ENCODE data around the gene TM7SF3.
"Not testable (repeated sequence)": the region's sequence is repeated elsewhere in the genome, so short reads cannot be mapped to it uniquely, and the experiment has no call there.

The TM7SF3 gene, protein sequence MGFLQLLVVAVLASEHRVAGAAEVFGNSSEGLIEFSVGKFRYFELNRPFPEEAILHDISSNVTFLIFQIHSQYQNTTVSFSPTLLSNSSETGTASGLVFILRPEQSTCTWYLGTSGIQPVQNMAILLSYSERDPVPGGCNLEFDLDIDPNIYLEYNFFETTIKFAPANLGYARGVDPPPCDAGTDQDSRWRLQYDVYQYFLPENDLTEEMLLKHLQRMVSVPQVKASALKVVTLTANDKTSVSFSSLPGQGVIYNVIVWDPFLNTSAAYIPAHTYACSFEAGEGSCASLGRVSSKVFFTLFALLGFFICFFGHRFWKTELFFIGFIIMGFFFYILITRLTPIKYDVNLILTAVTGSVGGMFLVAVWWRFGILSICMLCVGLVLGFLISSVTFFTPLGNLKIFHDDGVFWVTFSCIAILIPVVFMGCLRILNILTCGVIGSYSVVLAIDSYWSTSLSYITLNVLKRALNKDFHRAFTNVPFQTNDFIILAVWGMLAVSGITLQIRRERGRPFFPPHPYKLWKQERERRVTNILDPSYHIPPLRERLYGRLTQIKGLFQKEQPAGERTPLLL

DNA sequence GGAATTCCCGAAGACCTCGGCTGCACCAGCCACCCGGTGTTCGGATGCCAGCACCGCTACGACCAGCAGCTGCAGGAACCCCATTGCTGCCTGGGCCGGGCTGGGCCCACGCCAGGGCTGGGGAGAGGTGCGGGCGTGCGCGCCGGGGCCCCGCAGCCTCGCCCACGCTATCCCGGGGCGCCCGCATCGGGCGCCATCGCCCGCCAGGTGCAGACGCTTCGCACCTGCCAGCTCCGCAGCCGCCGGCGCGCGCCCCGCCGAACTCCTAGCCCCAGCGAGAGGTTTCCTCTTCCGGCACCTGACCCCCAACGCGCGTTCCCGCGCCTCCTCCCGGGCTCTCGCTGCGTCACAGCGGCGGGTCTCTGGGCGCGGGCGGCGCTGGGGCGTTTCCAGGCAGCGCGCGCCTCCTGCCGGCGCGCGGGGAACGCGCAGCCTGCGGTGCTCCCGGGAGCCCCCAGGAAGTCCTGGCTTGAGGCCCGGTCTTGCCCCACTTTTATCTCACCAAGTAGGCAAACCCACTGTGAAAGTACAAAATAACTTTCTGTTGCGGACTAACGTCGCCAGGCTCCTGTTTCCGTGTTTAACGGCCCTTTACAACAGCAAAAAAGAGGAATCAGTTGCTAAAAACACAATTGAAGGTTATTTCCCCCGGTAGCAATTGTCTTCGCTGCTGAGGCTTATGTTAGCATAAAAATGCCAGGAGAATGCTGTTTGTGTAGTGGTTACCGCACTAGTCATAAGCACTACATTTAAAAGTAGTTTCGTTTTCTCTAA lies at the start of gene TM7SF3:
Gene TM7SF3 (minus strand): TSS at position 300 of the 774 bp plus-strand sequence. CDS start 216 bp downstream, at position 84.
- DNase-seq (ENCODE audit: low read depth in 2 of 2), result peak; percentile 92 to 94

DNA sequence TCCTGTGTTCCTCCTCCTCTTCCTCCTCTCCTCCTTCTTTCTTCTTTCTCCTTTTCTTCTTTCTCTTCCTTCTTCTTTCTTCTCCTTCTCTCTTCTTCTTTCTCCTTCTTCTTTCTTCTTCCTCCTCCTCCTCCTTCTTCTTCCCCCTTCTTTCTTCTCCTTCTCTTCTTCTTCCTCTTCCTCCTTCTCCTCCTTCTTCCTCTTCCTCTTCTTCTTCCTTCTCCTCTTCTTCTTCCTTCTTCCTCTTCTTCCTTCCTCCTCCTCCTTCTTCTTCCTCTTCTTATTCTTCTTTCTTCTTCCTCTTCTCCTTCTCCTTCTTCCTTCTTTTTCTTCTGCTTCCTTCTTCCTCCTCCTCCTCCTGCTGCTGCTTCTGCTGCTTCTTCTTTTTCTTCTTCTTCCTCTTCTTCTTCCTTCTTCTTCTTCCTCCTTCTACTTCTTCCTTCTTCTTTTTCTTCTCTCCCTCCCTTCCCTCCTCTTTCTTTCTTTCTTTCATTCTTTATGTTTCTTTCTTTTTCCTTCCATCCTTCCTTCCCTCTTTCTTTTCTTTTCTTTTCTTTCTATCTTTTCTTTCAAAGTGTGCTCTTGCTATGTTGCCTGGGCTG lies 49.2 kb upstream of the TM7SF3 start:
- no peak for DNase-seq (ENCODE audit: low read depth in 2 of 2)

DNA sequence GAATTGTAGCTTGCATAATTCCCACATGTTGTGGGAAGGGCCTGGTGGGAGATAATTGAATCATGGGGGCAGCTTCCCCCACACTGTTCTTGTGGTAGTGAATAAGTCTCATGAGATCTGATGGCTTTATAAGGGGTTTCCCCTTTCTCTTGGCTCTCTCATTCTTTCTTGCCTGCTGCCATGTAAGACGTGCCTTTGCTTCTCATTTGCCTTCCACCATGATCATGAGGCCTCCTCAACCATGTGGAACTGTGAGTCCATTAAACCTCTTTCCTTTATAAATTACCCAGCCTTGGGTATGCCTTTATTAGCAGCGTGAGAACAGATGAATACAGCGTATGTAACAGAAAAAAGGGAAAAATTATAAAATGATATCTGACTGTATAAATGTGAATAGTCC lies 47.1 kb upstream of the TM7SF3 start:
- DNase-seq (ENCODE audit: low read depth in 2 of 2), result no peak

DNA sequence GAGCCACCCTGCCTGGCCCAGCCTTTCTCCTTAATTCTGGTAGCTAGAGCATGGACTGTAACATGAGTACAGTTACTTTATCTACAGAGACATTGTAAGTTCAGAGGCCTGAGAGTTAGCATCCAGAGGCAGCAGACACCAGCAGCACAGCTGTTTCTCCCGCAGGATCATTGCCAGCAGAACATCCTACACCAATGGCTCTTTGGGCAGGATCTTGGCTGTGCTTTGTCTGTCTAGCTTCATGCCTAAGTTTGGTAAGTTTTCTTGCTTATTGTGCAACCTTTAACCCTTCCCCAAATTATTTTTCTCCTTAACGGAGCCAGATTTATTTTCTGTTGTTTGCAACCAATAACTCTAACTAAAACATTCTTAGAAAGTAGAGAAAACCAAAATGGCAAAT lies 46.6 kb upstream of the TM7SF3 start:
- no peak for DNase-seq (ENCODE audit: low read depth in 2 of 2)

DNA sequence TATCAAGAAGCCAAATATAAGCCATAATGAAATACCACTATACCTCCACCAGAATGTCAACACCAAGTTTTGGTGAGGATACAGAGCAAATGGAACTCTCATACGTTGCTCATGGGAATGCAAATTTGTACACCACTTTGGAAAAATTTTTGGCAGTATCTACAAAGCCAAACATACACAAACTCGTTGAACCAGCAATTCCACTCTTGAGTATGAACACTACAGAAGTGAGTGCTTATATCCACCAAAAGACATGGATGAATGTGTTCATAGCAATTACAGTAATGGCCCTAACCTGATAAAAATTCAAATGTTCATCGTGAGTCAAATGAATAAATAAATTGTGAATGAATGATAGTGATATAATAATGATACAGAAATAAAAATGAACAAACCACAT lies 43.4 kb upstream of the TM7SF3 start:
- DNase-seq (ENCODE audit: low read depth in 2 of 2), result no peak

DNA sequence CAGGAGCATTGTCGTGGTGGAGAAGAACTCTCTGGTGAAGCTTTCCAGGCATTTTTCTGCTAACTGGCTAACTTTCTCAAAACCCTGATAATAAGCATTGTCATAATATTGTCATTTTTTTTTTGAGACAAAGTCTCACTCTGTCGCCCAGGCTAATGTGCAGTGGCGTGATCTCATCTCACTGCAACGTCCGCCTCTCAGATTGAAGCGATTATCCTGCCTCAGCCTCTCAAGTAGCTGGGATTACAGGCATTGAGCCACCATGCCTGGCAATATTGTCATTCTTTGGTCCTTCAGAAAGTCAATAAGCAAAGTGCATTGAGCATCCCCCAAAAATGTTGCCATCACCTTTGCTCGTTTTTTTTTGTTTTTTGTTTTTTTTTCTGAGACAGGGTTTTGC lies 41.8 kb upstream of the TM7SF3 start:
- no peak for DNase-seq (ENCODE audit: low read depth in 2 of 2)

DNA sequence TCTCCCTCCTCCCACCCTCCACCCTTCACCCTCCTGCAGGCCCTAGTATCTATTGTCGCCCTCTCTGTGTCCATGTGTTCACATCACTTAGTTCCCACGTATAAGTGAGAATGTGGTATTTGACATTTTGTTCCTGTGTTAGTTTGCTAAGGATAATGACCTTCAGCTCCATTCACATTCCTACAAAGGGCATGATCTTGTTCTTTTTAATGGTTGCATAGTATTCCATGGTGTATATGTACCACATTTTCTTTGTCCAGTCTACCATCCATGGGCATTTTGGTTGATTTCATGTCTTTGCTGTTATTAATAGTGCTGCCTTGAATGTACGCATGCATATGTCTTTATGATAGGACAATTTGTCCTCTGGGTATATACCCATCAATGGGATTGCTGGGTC lies 38.6 kb upstream of the TM7SF3 start:
- no peak for DNase-seq (ENCODE audit: low read depth in 2 of 2)

DNA sequence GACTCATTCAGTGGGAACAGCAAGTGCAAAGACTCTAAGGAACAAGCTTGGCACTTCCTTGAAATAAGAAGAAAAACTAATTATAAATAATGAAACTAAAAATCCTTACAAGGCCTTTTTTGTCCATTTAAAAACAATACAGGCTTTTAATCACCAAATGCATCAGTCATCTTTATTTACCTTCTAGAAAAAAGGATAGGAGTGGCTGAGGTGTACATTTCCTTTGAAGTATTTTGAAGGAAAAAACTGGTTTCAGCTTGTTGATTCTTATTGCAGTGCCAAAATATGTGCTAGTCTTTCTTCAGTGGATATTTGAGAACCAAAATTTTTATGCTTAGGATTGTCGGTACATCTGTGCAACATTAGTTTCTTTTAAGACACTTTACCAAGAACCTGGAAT lies 38.0 kb upstream of the TM7SF3 start:
- DNase-seq (ENCODE audit: low read depth in 2 of 2), result no peak

DNA sequence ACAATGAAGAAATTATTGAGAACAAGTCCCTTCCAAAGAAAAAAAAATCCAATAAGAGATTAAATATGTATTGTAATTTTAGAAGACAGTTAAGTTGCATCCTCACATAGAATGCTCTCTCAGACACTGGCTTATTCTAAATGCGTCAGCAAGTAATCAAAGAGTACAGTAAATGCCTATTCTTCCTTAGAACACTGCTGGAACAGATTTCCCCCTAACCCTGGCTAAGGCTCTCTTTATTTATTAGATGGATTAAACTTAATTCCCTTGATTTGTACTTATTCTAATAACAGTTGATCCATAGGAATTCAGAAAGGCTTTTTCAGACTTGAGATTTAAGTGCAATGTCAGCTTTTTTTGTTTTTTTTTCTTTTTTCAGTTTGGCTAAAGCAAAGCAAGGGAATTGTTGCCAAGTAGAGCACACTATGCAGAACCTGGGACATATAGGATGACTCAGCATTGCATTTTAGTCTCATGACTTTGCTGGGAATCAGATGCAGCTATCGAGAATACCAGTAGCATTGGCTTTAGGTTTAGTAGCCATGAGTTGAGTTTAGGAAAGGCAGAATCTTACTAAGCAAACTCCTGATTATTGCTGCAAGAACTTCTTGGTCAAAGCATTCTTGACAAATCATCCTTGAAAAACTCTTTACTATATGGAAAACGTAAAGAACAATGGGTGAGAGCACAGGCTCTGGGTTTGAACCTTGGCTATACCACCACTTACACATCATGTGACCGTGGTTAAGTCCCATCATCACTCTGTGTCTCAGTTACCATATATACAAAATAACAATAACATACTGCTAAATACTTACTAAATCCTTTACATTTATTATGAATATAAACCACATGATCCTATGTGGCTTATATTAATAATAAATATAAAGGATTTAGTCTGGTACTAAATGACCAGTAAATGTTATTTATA lies 34.9 kb upstream of the TM7SF3 start:
- no peak for DNase-seq (ENCODE audit: low read depth in 2 of 2)

DNA sequence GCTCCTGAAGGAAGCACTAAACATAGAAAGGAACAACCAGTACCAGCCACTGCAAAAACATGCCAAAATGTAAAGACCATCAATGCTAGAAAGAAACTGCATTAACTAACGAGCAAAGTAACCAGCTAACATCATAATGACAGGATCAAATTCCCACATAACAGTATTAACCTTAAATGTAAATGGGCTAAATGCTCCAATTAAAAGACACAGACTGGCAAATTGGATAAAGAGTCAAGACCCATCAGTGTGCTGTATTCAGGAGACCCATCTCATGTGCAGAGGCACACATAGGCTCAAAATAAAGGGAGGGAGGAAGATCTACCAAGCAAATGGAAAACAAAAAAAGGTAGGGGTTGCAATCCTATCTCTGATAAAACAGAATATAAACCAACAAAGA lies 27.8 kb upstream of the TM7SF3 start:
- DNase-seq (ENCODE audit: low read depth in 2 of 2), result not testable (repeated sequence)

DNA sequence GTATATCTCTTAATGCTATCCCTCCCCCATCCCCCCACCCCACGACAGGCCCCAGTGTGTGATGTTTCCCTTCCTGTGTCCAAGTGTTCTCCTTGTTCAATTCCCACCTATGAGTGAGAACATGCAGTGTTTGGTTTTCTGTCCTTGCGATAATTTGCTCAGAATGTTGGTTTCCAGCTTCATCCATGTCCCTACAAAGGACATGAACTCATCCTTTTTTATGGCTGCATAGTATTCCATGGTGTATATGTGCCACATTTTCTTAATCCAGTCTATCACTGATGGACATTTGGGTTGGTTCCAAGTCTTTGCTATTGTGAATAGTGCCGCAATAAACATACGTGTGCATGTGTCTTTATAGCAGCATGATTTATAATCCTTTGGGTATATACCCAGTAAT lies 26.5 kb upstream of the TM7SF3 start:
- DNase-seq (ENCODE audit: low read depth in 2 of 2), result not testable (repeated sequence)

DNA sequence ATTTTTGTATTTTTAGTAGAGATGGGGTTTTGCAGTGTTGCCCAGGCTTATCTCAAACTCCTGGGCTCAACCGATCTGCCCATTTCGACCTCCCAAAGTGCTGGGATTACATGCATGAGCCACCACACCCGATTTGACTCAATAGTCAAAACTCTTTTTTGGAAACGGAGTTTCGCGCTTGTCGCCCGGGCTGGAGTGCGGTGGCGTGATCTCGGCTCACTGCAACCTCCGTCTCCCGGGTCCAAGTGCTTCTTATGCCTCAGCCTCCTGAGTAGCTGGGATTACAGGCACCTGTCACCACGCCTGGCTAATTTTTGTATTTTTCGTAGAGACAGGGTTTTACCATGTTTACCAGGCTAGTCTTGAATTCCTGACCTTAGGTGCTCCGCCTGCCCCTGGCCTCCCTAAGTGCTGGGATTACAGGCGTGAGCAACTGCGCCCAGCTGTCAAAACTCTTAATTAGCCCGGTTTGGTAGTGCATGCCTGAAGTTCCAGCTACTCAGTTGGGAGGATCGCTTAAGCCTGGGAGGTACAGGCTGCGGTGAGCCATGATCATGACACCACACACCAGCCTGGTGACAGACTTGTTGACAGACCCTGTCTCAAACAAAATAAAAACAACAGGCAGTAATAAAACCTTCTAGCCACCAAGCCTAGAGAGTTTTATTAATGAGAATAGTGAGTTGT lies 20.6 kb upstream of the TM7SF3 start:
- DNase-seq (ENCODE audit: low read depth in 2 of 2), result no peak

DNA sequence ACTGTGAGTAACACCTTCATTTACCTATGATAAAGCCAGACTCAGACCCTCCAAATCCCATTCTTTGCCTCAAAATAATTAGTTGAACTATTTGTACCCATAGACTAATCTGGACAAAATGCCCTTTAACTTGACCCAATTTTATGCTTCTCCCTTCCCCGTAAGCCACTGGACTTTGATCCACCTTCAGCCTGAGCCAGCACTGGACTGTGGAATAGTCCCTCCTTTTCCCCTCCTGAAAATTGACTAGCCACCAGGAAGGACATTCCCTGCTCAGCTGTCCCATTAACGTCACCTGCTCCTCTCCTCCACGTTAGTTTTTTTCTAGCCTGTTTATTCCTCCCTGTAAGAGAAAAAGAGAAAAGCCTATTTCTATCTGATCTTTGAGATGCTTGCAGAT lies 18.5 kb upstream of the TM7SF3 start:
- DNase-seq (ENCODE audit: low read depth in 2 of 2), result no peak

DNA sequence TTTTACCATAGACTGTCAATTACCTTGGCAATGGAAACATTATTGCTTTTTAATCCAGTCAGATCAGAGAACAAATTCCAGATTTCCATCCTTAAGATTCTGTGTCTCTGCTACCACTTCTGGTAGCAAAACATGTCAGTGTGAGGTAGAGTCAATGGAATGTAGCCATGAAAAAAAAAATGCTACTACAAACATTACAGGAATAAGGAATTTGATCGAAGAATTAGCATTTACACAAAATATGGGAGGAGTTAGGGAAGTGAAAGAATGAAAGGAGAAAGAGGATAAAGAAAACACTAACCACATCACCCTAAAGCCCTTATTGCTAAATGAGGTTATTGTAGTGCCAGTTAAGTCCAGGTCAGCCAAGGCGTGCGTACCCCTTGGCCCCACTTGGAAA lies 17.3 kb upstream of the TM7SF3 start:
- no peak for DNase-seq (ENCODE audit: low read depth in 2 of 2)

DNA sequence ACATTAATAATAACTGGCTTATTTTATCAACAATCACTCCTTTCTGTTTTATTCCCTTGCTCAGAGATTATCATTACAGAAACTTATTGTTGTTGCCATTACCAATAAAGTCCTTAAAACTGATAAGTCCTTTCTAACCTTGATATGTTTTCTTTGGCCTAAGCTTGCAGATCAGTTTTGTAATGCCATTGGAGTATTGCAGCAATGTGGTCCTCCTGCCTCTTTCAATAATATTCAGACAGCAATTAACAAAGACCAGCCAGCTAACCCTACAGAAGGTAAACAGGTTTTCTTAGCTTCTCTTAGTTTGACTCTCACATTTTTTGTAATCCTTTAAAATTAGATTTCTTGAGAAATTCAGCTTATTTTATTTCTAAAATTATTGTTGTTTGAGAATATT lies 12.1 kb upstream of the TM7SF3 start:
- no peak for DNase-seq (ENCODE audit: low read depth in 2 of 2)

DNA sequence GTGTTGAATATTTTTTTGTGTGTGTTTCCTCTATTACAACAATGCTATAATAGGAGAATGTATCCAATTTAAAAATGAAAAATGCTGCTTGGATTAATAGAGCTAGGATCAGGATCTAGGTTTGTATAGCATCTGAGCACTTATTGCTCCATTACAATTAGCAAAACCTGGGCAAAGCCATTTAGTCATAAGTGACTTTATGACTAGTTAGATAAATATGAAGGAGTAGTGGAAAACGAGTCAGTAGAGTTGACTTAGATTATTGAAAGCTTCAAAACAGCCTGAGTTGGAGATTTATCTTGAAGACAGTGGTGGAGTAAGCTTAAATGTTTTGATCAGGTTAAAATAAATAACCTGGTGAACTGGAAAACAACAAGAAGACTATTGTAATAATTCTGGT lies 10.9 kb upstream of the TM7SF3 start:
- DNase-seq (ENCODE audit: low read depth in 2 of 2), result no peak

DNA sequence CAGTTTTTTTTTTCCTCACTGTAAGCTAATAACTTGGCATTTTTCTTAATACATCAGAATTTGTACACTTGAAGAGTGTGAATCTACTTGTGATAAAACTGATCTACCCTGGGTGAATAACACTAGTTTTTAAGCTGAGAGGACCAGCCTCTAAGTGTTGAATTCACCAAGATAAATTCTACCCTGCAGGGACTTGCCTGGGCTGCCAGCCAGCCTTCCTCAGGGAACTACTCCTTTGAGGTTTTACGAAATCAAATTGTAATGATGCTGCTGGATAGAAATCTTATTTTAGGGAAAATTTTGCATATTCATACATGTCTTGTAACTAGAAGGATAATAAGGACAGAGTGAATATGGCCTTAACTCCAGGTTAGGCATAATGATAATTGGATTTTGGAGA lies 10.1 kb upstream of the TM7SF3 start:
- no peak for DNase-seq (ENCODE audit: low read depth in 2 of 2)

DNA sequence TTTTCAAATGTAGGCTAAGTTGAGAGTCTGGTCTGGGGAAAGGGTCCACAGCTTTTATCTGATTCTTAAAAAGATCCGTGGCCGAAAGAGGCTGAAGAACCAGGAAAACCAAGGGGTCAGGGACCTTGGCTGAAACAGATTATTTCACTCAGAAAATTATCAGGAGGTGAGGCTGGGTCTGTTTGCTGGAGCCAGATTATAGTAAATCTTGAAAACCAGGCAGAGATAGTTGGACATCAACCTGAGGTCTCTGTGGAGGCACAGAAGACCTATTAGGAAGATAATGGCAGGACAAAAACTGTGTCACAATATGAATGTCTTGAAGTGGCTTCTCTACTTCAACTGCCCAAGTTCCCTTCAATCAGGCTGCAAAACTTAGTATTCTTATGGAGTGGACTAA lies 6.6 kb upstream of the TM7SF3 start:
- DNase-seq (ENCODE audit: low read depth in 2 of 2), result no peak

DNA sequence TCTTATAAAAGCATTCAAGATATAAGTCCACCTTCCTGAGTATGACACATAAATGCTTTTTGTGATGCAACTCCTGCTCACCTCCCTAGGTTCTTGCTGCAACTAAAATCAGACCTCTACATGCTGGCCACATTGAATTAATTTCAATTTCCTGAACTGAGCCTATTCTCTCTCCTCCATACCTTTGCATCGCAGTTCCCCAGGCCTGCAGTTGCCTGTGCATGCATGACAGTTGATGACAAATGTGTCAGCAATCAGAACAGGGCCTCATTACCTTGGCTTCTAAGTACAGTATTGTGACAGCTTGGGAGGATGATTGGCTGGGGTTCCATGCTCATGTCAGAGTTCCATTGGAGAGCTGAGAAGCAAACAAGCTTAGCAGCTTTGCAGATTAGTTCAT lies 3.9 kb upstream of the TM7SF3 start:
- DNase-seq (ENCODE audit: low read depth in 2 of 2), result no peak

DNA sequence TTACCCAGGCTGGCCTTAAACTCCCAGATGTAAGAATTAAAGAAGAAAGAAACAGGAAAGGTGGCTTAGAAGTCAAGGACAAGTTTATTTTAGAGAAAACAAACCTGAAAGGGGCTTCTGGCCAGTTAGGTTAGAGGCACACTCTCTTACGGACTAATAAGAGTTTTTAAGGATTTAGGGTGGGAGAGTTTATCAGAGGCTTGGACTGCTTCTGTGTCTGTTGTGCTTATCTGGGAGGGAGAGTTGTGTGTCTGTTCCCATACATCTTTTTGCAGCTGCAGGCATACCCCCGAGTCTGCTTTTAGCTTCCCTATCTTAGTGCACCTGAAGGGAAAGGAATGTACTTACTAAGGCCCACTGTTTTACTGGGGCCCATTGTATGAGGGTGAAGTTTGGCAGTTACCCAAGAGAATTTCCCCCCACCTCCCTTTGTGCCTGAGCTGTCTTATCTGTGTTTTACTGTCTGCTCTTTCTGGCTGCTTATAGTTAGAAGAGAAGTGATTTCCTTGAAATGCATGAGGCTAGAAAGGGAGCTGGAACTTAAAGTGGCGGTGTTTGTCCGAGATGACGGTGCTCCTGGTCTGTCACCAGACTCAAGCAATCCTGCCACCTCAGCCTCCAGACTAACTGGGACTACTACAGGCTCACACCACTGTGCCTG lies 3.1 kb upstream of the TM7SF3 start:
- not testable (repeated sequence) for DNase-seq (ENCODE audit: low read depth in 2 of 2)
